ENCODE measurements around the gene EPHB2.

DNA sequence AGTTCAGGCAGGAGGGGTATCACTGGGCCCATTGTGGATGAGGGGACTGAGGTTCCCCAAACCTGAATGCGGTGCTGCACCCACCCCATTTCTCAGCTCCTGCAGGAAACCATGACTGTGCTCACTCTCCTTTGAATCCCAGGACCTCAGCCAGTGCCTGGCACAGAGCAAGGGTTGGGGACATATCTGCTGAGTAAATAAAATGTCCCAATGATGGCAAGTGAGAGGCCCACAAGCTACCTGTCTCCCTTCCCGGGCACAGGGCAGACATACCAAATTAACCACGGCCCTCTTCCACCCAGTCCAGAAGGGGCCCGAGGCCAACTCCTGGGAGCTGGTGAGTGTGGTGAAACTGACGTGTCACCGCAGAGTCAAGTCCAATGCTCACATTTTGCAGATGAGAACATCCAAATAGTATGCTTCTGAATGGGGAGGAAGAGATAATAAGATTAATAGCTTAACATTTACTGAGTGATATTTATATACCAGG lies 97.6 kb downstream of the EPHB2 start:
- TF ChIP-seq, protein P1, sequence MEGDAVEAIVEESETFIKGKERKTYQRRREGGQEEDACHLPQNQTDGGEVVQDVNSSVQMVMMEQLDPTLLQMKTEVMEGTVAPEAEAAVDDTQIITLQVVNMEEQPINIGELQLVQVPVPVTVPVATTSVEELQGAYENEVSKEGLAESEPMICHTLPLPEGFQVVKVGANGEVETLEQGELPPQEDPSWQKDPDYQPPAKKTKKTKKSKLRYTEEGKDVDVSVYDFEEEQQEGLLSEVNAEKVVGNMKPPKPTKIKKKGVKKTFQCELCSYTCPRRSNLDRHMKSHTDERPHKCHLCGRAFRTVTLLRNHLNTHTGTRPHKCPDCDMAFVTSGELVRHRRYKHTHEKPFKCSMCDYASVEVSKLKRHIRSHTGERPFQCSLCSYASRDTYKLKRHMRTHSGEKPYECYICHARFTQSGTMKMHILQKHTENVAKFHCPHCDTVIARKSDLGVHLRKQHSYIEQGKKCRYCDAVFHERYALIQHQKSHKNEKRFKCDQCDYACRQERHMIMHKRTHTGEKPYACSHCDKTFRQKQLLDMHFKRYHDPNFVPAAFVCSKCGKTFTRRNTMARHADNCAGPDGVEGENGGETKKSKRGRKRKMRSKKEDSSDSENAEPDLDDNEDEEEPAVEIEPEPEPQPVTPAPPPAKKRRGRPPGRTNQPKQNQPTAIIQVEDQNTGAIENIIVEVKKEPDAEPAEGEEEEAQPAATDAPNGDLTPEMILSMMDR (IDR thresholded peaks at IDR 0.05), result no peak
- TF ChIP-seq POLR2A (IDR thresholded peaks at IDR 0.05), result no peak
